NCI-H2227 treated with DMSO at 0.1 percent for 48 hours (cell line): Measurements from ENCODE around the gene TRMT1L.
"Not testable (repeated sequence)": the region's sequence is repeated elsewhere in the genome, so short reads cannot be mapped to it uniquely, and the experiment has no call there.

Experiments
- DNase-seq: peaks from one replicate; lab custom pipeline; 2025; lab: John Stamatoyannopoulos, UW

The TRMT1L gene

GRCh38 chr1:185156854-185157598 lies at the start of gene TRMT1L, which contains the start of gene SWT1:
TSS of gene TRMT1L (minus strand) at chr1:185156953. CDS start at chr1:185156712, 241 bp downstream.
TSS of gene SWT1 (plus strand) at chr1:185157167. CDS start at chr1:185160842, 3,675 bp downstream.
- DNase-seq = peak; percentile 99

DNA sequence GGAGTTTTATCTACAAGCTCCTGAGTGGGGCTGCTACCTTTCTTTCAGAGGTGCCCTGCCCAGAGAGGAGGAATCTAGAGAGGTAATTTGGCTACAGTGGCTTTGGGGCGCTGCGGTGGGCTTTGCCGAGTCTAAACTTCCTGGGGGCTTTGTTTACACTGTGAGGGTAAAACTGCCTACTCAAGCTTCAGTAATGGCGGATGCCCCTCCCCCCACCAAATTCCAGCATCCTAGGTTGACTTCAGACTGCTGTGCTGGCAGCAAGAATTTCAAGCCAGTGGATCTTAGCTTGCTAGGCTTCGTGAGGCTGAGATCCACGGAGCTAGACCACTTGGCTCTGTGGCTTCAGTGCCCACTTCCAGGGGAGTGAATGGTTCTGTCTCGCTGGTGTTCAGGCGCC lies 44.1 kb upstream of the TRMT1L start:
- no peak for DNase-seq

GRCh38 chr1:185198712-185199111 lies 42.0 kb upstream of the TRMT1L start:
- not testable (repeated sequence) for DNase-seq

- no peak for DNase-seq
These were observed 37.0 kb upstream of the TRMT1L start for GRCh38 chr1:185193756-185194155.

GRCh38 chr1:185170291-185170848 lies 13.6 kb upstream of the TRMT1L start:
- peak; percentile 65 for DNase-seq

DNA sequence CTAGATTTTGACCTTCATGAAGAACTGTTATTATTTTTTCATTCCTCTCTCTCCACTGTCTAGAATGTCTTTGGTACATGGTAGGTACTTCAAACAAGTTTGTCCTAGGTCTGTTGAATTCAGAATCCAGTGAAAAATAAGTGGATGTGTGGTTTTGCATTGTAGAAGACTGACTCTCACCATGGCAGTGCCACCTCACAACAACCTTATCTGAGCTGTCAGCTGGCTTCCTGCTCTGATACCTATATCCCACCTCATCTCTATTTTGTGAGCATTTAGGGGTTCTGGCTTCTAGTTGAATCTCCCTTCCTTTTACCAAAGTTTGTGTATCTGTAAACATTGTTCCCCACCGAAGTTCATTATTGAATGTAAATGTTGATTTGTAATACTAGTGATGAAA lies 9.4 kb upstream of the TRMT1L start:
- no peak for DNase-seq

GRCh38 chr1:185162491-185162890 lies 5.7 kb upstream of the TRMT1L start:
- DNase-seq = no peak

DNA sequence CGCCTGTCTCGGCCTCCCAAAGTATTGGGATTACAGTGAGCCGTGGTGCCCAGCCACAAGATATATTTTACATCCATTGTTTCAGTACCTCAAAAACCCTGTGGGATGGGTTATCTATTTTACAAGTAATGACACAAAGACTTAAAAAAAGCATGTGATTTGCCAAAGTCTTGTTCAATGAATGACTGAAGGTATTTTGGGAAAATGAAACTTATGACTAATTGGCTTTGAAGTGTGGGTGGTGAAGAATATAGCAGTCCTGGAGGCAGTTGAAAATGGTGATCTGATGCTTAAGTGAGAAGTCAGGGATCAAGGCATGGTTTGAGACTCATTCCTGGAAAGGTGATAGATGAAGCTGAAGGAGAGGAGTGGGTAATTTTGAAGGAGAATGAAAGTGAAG lies 3.2 kb upstream of the TRMT1L start:
- no peak for DNase-seq

DNA sequence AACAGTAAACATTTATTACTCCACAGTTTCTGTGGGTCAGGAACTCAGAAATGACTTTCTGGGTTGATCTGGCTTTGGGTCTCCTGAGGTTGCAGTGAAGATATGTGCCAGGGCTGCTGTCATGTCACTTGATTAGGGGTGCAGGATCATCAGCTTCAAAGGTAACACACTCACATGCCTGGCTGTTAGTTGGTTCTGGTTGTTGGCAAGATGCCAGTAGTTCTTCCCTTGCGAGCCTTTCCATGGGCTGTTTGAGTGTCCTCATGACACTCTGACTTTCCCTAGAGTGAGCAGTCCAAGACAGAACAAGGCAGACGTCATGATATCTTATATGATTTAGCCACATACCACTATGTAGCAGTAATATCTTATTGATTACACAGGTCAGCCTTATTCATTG lies 2.0 kb upstream of the TRMT1L start:
- DNase-seq = peak; percentile 25

GRCh38 chr1:185157599-185158412 lies 1.1 kb upstream of the TRMT1L start:
- peak; percentile 66 for DNase-seq

DNA sequence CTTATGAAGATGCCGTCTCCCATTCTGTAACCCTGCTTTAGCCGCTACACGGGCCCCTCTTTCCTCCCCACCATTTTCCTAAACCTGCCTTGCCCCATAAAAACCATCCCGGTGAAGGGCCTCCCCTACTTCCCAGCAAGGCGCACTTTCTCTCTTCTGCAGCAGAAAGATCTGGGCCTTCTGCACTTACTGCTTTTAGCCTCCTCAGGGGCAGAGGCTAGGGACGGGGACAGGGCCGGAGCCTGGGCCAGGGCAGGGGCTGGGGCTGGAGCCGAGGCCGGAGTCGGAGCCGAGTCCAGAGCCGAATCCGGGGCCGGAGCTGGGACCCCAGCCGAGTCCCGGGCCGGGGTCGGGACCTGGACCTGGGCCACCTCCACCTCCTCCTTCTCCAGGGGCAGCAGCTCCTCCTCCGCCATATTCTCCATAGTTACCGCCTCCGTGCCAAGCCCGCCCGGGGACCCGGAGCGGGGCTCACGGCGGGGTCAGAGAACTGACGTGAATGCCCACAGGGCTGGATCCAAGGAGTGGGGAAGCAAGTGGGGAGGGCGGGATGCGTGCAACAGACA lies 382 bp downstream of the TRMT1L start:
- peak; percentile 23 for DNase-seq

DNA sequence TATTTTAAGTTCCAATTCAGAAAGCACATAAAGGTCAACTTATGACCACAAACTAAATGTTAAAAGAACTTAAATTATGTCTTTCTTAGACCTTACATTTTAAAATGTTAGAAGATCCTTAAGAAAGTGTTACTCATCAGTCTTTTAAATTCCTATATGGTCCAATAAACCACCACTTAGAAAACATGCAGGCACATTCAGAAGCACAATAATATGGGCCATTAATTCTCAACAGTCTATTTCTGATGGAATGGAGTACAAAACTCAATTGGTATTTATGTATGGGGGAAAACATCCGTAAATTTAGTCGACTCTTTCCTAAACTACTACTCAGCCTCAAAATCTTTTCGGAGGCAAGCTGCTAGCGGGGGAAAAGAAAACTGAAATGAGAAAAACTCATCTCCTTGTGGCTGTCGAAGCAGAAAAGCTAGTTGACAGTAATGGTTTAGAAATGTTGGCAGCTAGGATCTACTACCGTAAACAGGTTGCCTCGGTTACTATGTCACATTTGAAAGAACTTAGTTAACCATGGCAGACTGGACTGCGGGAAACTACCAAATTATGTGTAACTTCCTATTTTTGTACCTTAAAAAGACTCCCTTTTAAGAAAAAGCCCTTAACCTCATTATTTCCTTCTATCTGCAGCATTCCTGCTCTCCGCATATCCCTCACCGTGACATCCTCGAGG lies 1.0 kb downstream of the TRMT1L start:
- no peak for DNase-seq

DNA sequence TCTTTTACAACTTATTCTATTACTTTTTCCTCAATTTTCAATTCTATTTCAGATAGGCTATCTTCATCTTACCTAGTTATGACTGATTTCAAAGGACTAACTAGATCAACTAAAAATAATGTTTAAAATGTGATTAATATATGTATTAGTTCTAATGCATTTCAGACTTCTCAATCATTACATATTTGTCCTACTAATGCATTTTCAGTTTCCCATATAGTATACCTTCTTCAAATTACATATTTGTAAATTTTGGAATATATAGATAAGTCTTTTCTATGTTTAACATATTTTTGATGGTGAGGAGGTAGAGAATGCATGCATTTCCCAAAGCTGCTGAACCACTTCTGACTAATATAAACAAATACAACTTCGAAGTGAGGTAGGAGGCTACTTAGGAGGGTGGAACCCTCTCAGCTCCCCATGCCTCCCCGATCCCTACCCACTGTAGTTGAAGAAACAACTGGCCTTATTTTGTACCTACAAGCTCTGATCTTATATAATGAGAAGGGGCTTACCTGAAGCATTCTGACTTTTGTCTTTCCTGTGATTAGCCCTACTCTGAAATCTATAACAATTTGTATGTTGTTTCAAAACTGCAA lies 1.7 kb downstream of the TRMT1L start:
- no peak for DNase-seq

- DNase-seq = no peak
These were observed 4.5 kb downstream of the TRMT1L start for GRCh38 chr1:185152187-185152767.

DNA sequence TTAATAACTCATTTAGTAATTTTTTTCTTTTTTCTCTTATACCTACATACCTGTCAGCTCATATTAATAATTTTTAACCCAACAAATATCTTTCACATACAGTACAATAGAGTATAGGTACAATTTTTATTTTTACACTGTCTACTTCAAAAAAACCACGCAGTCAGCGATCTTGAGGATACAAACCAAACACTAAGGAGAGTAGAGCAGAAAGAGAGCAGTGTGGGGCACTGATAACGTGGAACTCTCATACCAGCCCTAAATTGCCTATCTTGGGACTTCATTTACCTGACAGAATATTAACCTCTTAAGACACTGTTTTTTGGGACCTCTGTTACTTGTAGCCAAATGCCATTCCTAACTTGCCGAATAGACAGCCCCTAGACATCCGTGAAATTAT lies 5.5 kb downstream of the TRMT1L start:
- DNase-seq = no peak

DNA sequence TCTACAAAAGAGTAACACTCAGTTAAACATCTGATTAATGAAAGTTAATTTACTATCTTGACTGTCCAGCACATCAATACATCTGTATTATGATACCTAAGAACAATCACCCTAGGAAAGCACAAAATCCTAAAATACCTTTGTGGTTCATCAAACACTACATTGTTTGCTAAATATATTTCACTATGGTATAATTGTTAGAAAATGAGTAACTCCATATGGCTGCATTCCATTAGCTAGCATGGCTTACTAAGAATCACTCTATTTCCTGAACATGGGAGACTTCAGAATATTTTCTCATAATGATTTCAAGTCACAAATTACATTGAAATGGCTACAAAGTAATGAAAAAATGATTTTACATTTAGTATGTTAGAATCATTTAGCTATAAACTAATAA lies 12.5 kb downstream of the TRMT1L start:
- no peak for DNase-seq

DNA sequence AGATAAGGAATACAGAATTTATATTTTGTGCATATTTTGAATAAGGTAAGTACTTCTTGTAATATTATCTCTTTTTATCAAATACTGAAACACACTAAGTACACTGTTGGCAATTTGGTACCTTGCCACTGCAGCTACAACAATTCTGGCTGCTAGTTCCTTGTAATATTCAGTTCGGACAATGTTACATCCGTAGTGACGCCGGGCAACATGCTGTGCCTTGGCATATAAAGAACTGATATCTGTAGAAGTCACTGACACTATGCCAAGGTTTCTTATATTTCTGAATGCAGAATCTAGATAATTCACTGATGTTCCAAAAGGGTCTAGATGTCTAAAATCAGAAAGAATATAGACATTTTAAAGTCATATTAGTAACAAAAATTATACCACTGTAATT lies 17.5 kb downstream of the TRMT1L start:
- no peak for DNase-seq

DNA sequence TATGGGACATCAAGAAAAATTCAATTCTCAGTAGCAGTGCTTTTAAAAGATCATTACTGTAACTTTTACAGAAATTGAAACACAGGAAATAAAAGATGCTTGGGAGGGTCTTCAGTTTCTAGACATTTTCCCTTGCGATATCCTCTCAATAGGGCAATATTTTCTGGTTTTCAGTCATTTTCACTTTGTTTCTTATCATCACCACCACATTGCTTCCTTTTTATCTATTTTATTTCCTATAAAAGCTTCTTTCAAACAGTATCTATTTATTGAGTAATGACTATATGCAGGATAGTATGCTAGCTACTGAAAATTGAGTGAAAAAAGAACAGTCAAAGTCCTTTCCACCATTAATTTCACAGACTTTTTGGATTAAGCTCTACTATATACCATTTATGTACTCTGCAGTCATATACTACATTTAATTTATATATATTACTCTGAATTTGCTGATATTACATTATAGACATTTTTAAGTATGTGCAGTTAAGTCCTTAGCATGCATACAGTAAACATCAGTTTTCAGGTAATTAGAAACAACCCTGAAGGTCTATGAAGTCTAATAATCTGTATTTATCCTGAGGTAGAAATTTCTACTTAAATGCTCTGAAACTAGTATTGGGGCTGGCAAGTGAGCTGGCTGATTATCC lies 18.7 kb downstream of the TRMT1L start:
- no peak for DNase-seq

DNA sequence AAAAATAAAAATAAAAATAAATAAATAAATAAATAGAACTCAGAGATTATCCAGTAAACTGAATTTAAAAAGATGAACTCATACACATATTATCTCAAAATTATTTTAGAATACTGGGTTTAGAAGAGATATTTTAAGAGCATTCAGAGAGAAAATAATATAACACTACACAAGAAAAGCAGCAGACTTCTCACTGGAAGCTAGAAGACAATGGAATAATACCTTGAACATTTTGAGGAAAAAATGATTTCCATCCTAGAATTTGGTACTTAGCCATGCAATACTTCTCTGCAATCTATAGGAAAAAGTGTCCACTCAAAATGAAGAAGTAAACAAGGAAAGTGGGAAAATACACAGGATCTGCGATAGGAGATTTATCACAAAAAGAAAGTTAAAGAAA lies 24.2 kb downstream of the TRMT1L start:
- DNase-seq = no peak

GRCh38 chr1:185129708-185130107 lies 27.0 kb downstream of the TRMT1L start:
- no peak for DNase-seq

DNA sequence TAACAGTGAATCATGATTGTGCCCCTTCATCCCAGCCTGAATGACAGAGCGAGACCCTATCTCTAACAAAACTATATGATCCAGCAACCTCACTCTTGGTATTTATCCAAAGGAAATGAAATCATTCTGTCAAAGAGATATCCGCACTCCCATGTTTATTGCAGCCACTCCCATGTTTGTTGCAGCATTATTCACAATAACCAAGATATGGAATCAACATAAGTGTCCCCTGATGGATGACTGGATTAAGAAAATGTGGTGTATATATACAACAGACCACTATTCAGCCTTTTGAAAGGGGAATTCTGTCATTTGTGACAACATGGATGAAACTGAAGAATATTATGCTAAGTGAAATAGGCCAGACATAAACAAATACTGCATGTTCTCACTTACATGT lies 44.4 kb downstream of the TRMT1L start:
- DNase-seq = no peak
